Measurements from ENCODE around the gene TBX3. TPM values are rescaled to one million over a fixed set of nuclear protein-coding genes. Genes with fewer than 3 reads are reported as not detected.

TBX3 gene
- total and polyA plus RNA-seq, 3 experiments from 2014 or later = not detected

DNA sequence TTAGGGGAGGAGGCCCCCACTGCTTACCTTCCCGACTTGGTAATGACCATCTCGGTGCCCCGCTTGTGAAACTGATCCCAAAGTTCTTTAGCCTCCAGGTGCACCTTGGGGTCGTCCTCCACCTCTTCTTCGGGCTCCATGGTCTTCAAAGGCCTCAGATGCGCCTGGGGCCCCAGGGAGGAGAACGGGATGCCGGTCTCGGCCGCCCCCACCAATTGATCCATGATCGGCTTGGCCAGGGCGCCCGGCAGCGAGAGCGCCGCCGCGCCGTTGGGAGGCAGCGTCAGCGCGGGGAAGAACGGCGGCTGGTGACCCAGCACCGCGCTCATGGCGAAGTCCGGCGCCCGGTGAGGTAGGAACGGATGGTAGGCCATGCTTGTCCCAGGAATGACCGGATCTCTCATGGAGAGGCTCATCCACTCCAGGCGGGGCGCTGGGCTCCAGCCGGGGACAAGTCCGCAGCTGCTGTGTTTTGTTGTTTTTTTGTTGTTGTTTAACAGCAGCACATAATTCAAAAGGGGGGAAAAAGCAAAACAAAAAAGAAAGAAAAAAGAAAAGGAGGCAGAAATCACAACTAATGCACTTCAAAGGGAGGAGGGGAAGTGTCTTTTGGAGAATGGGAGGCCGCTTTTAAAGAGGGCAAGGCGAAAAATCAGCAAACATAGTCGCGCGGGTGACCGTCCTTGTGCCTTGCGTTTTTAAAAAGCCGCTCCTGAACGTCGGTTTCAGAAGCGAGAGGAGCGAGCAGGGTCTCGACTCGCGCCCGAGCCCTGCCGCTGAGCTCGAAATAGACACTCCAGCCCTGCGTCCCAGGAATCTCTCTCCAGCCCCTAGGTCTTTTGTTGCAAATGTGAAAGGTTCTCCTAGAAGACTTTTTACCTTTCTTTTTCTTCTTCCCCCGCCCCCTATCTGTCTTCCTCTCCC is 928 bp downstream of the TBX3 start:
- no peaks in the 10 kb centered on the region for H3K9me3 ChIP-seq (ENCODE audit: low read length)
- Mint-ChIP-seq H3K36me3 (no peaks in the 10 kb centered on the region), H3K9me3 (peaks cover 0 to 23% (median 16%) of the 10 kb centered on the region in 5 donors), H3K27ac (no peak overlapping the region), H3K4me1 (peaks cover 23 to 41% (median 34%) of the 10 kb centered on the region in 3 donors), H3K27me3 (peaks cover 75 to 90% of the 10 kb centered on the region in 2 donors), H3K4me3 (peak overlapping the region in 6 of 7 donors; percentile 69 to 89 (median 77))
- H3K27me3 ChIP-seq (ENCODE audit: insufficient read depth, low read length, poor library complexity, severe bottlenecking) = peaks cover 58% of the 10 kb centered on the region
- no peak overlapping the region for H3K27ac ChIP-seq (ENCODE audit: low read depth, low read length)
- H3K4me1 ChIP-seq (ENCODE audit: insufficient read depth, low read length) = peaks cover 3% of the 10 kb centered on the region
- CTCF ChIA-PET = no interaction called here
- no peak for DNase-seq
- POLR2A ChIA-PET = interaction anchor here (0.5 kb wide), 1 partner anchor 93 kb away, joined by 7 read pairs; no protein-coding TSS in a partner anchor
- no peak overlapping the region for H3K4me3 ChIP-seq (ENCODE audit: low read length)
- H3K36me3 ChIP-seq (ENCODE audit: insufficient read depth, low read length) = no peaks in the 10 kb centered on the region

DNA sequence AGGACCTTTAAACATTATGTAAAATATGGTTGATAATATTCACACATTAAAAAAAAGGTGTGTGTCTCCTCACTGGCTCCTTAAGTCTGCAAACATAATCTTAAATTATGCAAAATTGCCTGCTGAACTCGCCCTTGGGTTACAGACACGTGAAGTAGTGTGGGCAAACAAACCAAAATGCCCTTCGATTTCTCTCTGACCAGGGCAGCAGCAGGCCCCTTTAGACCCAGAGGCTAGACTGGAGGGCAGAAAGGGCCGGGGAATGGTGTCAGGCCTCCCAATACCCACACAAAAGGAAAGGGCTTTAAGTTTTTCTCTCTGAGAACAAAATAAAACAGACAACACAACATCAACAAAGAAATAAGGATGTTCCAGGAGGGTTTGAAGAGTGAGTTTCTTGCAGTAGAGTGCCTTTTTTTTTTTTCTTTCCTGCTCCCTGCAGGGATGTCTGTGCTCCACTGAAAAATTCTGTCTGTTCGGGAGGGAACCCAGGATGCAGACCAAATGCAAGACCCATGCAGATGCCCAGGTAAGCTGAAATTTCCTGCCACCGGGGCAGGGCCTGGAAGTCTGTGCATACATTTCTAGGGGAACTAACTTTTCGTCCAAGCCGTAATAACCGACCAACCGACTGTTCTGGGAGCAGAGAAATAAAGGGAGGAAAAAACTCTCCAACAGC is 1.7 kb downstream of the TBX3 start:
- no peaks in the 10 kb centered on the region for H3K36me3 Mint-ChIP-seq
- H3K27ac ChIP-seq (ENCODE audit: low read depth, low read length) = no peak overlapping the region
- peak overlapping the region in 1 of 8 donors; percentile 34 for H3K27ac Mint-ChIP-seq
- peaks cover 3% of the 10 kb centered on the region for H3K4me1 ChIP-seq (ENCODE audit: insufficient read depth, low read length)
- H3K9me3 ChIP-seq (ENCODE audit: low read length) = no peaks in the 10 kb centered on the region
- no peak overlapping the region for H3K4me3 ChIP-seq (ENCODE audit: low read length)
- peaks cover 53% of the 10 kb centered on the region for H3K27me3 ChIP-seq (ENCODE audit: insufficient read depth, low read length, poor library complexity, severe bottlenecking)
- H3K36me3 ChIP-seq (ENCODE audit: insufficient read depth, low read length) = no peaks in the 10 kb centered on the region
- peaks cover 23 to 41% (median 34%) of the 10 kb centered on the region in 3 donors for H3K4me1 Mint-ChIP-seq
- peak overlapping the region in 4 of 7 donors; percentile 15 to 50 (median 32) for H3K4me3 Mint-ChIP-seq
- ChIA-PET POLR2A (no interaction called here), CTCF (no interaction called here)
- peaks cover 77 to 93% of the 10 kb centered on the region in 2 donors for H3K27me3 Mint-ChIP-seq
- DNase-seq = no peak
- H3K9me3 Mint-ChIP-seq = peaks cover 0 to 23% (median 13%) of the 10 kb centered on the region in 5 donors

DNA sequence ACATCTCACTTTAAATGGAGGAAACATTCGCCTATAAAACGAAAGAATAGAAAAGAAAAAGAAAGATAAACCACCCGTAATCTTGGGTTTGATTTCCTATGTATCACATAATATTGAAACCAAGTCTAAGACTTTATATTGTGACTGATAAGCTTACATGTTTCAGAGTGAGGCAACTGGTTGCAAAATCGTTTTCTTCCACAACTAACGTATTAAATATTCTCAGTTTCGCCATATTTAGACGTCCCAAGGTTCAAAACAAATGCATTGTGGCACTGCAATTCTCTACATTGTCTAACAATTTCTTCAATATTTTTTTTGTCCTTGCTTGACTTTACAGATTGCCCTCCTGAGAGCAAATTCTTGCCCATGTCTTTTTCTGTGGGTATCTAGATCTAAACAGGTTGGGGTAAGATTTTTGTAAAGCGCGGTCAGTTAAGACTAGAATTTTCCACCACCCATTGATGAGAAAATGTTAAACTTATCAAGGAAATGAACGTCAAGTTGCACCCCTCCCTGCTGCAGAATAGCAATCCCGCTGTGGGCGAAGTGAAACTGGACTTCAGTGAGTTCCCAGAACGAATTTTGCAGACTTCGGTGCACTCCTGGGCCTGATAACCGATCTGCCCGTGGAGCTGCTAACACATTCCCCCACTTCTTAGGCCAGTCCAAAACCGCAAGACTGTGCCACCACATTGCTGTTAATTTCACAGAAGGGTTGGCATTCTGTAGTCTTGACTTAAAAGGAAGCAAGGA is 2.7 kb downstream of the TBX3 start:
- Histone ChIP-seq H3K4me3 (ENCODE audit: low read length) (no peak overlapping the region), H3K27ac (ENCODE audit: low read depth, low read length) (no peak overlapping the region), H3K36me3 (ENCODE audit: insufficient read depth, low read length) (no peaks in the 10 kb centered on the region), H3K27me3 (ENCODE audit: insufficient read depth, low read length, poor library complexity, severe bottlenecking) (peaks cover 44% of the 10 kb centered on the region), H3K4me1 (ENCODE audit: insufficient read depth, low read length) (peaks cover 3% of the 10 kb centered on the region), H3K9me3 (ENCODE audit: low read length) (no peaks in the 10 kb centered on the region)
- H3K27me3 Mint-ChIP-seq = peaks cover 69 to 95% of the 10 kb centered on the region in 2 donors
- ChIA-PET POLR2A (no interaction called here), CTCF (no interaction called here)
- H3K9me3 Mint-ChIP-seq = peaks cover 0 to 18% (median 13%) of the 10 kb centered on the region in 5 donors
- peaks cover 19 to 36% (median 29%) of the 10 kb centered on the region in 3 donors for H3K4me1 Mint-ChIP-seq
- peak overlapping the region in 1 of 7 donors; percentile 10 for H3K4me3 Mint-ChIP-seq
- H3K36me3 Mint-ChIP-seq = no peaks in the 10 kb centered on the region
- DNase-seq = no peak
- no peak overlapping the region for H3K27ac Mint-ChIP-seq

DNA sequence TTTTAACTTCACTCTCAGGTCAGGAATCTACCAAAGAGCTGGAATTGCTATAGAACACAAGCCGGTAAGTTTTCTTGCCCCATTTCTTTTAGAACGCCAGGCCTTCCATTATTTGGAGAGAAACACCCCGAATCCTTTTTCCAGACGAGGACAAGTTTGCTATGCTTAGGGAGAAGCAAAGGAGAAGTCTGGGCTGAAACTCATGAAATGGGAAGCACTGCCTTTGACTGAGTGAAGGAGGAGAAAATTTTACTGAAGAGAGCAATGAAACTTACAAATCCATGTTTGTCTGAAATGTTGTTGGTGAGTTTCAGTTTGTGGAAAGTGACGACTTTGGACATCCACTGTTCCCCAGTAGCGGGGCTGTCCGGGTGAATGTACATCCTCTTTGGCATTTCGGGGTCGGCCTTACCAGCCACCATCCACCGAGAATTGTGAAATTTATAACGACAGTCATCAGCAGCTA is 3.3 kb downstream of the TBX3 start:
- no peak for DNase-seq
- peaks cover 38% of the 10 kb centered on the region for H3K27me3 ChIP-seq (ENCODE audit: insufficient read depth, low read length, poor library complexity, severe bottlenecking)
- ChIA-PET CTCF (no interaction called here), POLR2A (no interaction called here)
- H3K36me3 ChIP-seq (ENCODE audit: insufficient read depth, low read length) = no peaks in the 10 kb centered on the region
- Mint-ChIP-seq H3K4me3 (no peak overlapping the region), H3K36me3 (no peaks in the 10 kb centered on the region), H3K4me1 (peaks cover 19 to 34% (median 29%) of the 10 kb centered on the region in 3 donors), H3K27me3 (peaks cover 62 to 93% of the 10 kb centered on the region in 2 donors), H3K27ac (no peak overlapping the region), H3K9me3 (peaks cover 0 to 18% (median 13%) of the 10 kb centered on the region in 5 donors)
- H3K27ac ChIP-seq (ENCODE audit: low read depth, low read length) = no peak overlapping the region
- H3K9me3 ChIP-seq (ENCODE audit: low read length) = no peaks in the 10 kb centered on the region
- H3K4me3 ChIP-seq (ENCODE audit: low read length) = no peak overlapping the region
- H3K4me1 ChIP-seq (ENCODE audit: insufficient read depth, low read length) = peaks cover 3% of the 10 kb centered on the region

DNA sequence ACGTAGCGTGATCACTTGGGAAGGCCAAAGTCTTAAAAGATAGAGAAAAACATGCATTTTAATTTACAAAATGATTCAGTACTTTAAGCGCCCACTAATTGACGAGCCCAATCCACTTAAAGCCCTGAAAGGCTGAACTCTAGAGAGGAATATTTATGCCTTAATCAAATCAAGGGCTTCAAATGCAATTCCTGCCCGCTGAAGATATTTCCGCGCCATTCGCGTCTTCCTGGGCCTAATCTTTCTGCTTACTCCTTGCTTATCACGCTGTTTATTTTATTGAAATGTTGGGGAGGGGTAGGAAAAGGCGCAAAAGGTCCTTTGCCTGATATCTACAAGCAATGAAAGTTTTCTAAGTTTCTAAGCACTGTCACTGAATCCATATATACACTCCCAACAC is 4.0 kb downstream of the TBX3 start:
- H3K9me3 ChIP-seq (ENCODE audit: low read length) = no peaks in the 10 kb centered on the region
- H3K27me3 Mint-ChIP-seq = peaks cover 56 to 93% of the 10 kb centered on the region in 2 donors
- no peak overlapping the region for H3K27ac Mint-ChIP-seq
- no peak overlapping the region for H3K27ac ChIP-seq (ENCODE audit: low read depth, low read length)
- peaks cover 32% of the 10 kb centered on the region for H3K27me3 ChIP-seq (ENCODE audit: insufficient read depth, low read length, poor library complexity, severe bottlenecking)
- POLR2A ChIA-PET = no interaction called here
- H3K36me3 Mint-ChIP-seq = no peaks in the 10 kb centered on the region
- no peak overlapping the region for H3K4me3 ChIP-seq (ENCODE audit: low read length)
- H3K4me1 Mint-ChIP-seq = peaks cover 17 to 31% (median 27%) of the 10 kb centered on the region in 3 donors
- H3K9me3 Mint-ChIP-seq = peaks cover 0 to 19% (median 13%) of the 10 kb centered on the region in 5 donors
- no peak for DNase-seq
- CTCF ChIA-PET = no interaction called here
- no peaks in the 10 kb centered on the region for H3K36me3 ChIP-seq (ENCODE audit: insufficient read depth, low read length)
- H3K4me1 ChIP-seq (ENCODE audit: insufficient read depth, low read length) = peaks cover 3% of the 10 kb centered on the region
- H3K4me3 Mint-ChIP-seq = no peak overlapping the region

DNA sequence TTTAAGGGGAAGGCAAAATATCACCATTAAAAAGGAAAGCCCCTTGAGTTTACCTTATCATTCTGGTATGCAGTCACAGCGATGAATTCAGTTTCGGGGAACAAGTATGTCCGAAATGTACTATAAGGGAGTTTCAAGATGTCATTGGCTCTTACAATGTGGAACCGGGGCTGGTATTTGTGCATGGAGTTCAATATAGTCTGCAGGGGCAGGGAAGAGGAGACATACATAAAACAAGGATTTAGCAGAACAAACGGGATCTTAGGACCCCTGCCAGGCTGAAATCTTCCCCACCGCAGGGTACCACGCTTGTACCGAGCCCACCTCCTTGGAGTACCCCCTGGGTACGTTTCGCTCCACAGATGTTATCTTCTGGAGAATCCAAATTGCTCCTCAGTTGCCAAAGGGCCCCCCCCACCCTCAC is 4.5 kb downstream of the TBX3 start:
- Histone ChIP-seq H3K27ac (ENCODE audit: low read depth, low read length) (no peak overlapping the region), H3K4me1 (ENCODE audit: insufficient read depth, low read length) (no peaks in the 10 kb centered on the region), H3K36me3 (ENCODE audit: insufficient read depth, low read length) (no peaks in the 10 kb centered on the region), H3K27me3 (ENCODE audit: insufficient read depth, low read length, poor library complexity, severe bottlenecking) (peaks cover 30% of the 10 kb centered on the region), H3K4me3 (ENCODE audit: low read length) (no peak overlapping the region), H3K9me3 (ENCODE audit: low read length) (no peaks in the 10 kb centered on the region)
- H3K27me3 Mint-ChIP-seq = peaks cover 56 to 93% of the 10 kb centered on the region in 2 donors
- ChIA-PET CTCF (no interaction called here), POLR2A (no interaction called here)
- no peaks in the 10 kb centered on the region for H3K36me3 Mint-ChIP-seq
- H3K4me3 Mint-ChIP-seq = no peak overlapping the region
- H3K4me1 Mint-ChIP-seq = peaks cover 15 to 31% (median 25%) of the 10 kb centered on the region in 3 donors
- no peak overlapping the region for H3K27ac Mint-ChIP-seq
- peaks cover 0 to 20% (median 13%) of the 10 kb centered on the region in 5 donors for H3K9me3 Mint-ChIP-seq
- no peak for DNase-seq

DNA sequence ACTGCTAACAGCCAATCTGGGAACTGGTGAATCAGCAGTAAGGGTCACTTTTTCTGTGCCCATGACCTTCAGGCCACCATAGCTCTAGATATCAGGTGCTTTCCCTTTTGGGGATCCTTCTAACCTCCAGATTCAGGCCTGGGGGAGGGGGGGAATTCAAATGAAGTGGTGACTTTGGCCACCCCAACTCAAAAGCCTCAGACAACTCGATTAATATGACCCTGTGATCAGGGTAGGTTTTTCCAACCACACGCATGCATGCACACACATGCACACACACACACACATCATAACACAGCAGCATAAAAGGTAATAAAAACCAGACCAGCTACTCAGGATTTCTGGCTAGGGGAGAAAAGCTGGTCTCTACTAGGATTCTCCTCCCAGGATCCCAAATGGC is 5.3 kb downstream of the TBX3 start:
- Histone ChIP-seq H3K4me3 (ENCODE audit: low read length) (no peak overlapping the region), H3K27me3 (ENCODE audit: insufficient read depth, low read length, poor library complexity, severe bottlenecking) (peaks cover 30% of the 10 kb centered on the region), H3K27ac (ENCODE audit: low read depth, low read length) (no peak overlapping the region), H3K36me3 (ENCODE audit: insufficient read depth, low read length) (no peaks in the 10 kb centered on the region), H3K9me3 (ENCODE audit: low read length) (no peaks in the 10 kb centered on the region), H3K4me1 (ENCODE audit: insufficient read depth, low read length) (no peaks in the 10 kb centered on the region)
- H3K27me3 Mint-ChIP-seq = peaks cover 50 to 89% of the 10 kb centered on the region in 2 donors
- H3K4me3 Mint-ChIP-seq = no peak overlapping the region
- no peak overlapping the region for H3K27ac Mint-ChIP-seq
- H3K36me3 Mint-ChIP-seq = no peaks in the 10 kb centered on the region
- peaks cover 9 to 25% (median 17%) of the 10 kb centered on the region in 3 donors for H3K4me1 Mint-ChIP-seq
- ChIA-PET CTCF (no interaction called here), POLR2A (no interaction called here)
- no peak for DNase-seq
- H3K9me3 Mint-ChIP-seq = peaks cover 0 to 16% (median 13%) of the 10 kb centered on the region in 5 donors
